Lower lobe of right lung (tissue), 2 donors: ENCODE results near the gene MGAT5. TPM values are rescaled to one million over a fixed set of nuclear protein-coding genes. Genes with fewer than 3 reads are reported as not detected.

Source experiments
- ATAC-seq, 2 donors: fragments of 200-7000 bp; cut with Tn5 transposase; one replicate each; pipeline ENCODE4 v1.9.1; 2020 to 2022; ENCODE audit warnings: mild to moderate bottlenecking in 2 of 2, moderate library complexity in 2 of 2
- DNase-seq: peaks from one replicate; pipeline ENCODE4 v3.0.0-alpha.2; 2020
- H3K27ac ChIP-seq: fragments of 200-600 bp; one replicate; pipeline ENCODE4 v1.8.0; 2022
- H3K27me3 ChIP-seq: fragments of 200-600 bp; one replicate; pipeline ENCODE4 v1.8.0; 2022; ENCODE audit warnings: low read depth
- H3K36me3 ChIP-seq: fragments of 200-600 bp; one replicate; pipeline ENCODE4 v1.8.0; 2022; ENCODE audit warnings: mild to moderate bottlenecking
- H3K4me1 ChIP-seq: fragments of 200-600 bp; one replicate; pipeline ENCODE4 v1.8.0; 2022
- H3K4me3 ChIP-seq: fragments of 200-600 bp; one replicate; pipeline ENCODE4 v1.8.0; 2022; ENCODE audit warnings: mild to moderate bottlenecking
- H3K9me3 ChIP-seq: fragments of 200-600 bp; one replicate; pipeline ENCODE4 v1.8.0; 2022
- CTCF ChIP-seq: fragments of 200-600 bp; IDR thresholded peaks from one replicate; pipeline ENCODE4 v1.8.0; 2022; ENCODE audit warnings: antibody characterized with exemption, mild to moderate bottlenecking
- intact Hi-C: fragments of 100-400 bp; cut with DNase I; formaldehyde crosslinking; loops from one replicate; pipeline ENCODE4 v1.11.0; 2022
- total RNA-seq: library from RNA; stranded (reverse); fragmentation: NEBNext Ultra II Directional; extraction: Animal tissue kit (Norgen Biotek cat#: 25700); gene quantifications from one replicate; pipeline ENCODE4 v1.2.1, GENCODE V29; 2021
- donor health status: DM: no; HTN: yes; CAD: no; lungs with severe emphysema.

The MGAT5 gene
- total RNA-seq, 1 donor from 2014 or later: 61.7 TPM

DNA sequence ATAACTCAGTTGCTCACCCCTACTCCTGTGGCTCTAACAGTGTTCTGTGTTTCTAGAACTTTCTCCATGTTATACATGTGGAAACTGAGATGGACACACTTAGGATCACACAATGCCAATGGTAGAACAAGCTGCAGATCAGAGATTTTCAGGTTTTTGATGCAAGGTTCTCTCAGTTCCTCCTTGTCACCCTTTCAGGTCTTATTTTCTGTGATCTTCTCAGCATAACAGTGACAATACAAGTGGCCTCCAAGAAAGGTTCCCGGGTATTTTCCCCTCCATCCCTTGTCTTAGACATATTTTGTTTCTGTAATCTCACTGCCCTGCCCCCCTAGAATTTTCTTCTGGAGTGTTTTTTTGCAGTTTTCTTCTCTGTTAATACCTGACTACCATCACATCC lies 6.2 kb upstream of the MGAT5 start:
- H3K4me3 ChIP-seq: no peak overlapping the region
- H3K36me3 ChIP-seq: no peaks in the 10 kb centered on the region
- intact Hi-C loops: no loop called here
- H3K9me3 ChIP-seq: no peaks in the 10 kb centered on the region
- TF ChIP-seq CTCF: no peak
- DNase-seq: no peak
- no peak for ATAC-seq
- peaks cover 37% of the 10 kb centered on the region for H3K4me1 ChIP-seq
- H3K27me3 ChIP-seq: no peaks in the 10 kb centered on the region
- H3K27ac ChIP-seq: no peak overlapping the region

DNA sequence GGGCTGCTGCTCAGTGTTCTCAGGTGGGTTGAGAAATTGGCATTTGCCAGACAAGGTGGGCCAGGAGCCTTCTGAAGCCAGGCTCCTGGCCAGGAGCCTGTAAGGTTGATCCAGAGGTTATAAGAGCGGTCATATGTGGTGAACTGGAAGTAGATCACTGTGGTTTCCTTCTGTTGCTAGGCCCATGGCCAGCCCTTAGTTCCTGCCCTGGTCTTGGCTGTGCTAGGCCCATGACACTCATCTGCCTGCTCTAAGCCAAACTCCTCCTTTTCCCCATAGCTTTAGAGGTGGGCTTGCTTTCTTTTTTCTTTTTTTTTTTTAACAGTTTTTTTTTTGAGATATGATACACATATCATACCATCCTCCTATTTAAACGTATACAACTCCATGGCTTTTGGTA lies 5.0 kb upstream of the MGAT5 start:
- peaks cover 46% of the 10 kb centered on the region for H3K4me1 ChIP-seq
- H3K36me3 ChIP-seq: no peaks in the 10 kb centered on the region
- intact Hi-C loops: no loop called here
- no peaks in the 10 kb centered on the region for H3K27me3 ChIP-seq
- DNase-seq: no peak
- no peaks in the 10 kb centered on the region for H3K9me3 ChIP-seq
- no peak overlapping the region for H3K4me3 ChIP-seq
- no peak for ATAC-seq
- no peak for TF ChIP-seq CTCF
- no peak overlapping the region for H3K27ac ChIP-seq

DNA sequence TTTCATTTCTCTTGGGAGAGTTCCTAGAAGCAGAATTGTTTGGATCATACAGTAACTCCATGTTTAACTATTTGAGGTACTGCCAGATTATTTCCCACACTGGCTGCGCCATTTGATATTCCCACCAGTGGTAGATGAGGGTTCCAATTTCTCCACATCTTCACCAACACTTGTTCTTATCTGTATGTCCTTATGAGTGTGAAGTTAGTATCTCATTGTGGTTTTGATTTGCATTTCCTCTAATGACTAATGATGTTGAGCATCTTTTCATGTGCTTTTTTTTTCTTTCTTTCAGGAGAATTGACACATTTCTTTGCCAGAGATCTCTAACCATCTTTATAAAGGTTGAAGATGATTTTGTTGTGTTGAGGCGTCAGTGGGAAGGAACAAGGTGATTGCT lies 4.1 kb upstream of the MGAT5 start:
- H3K27me3 ChIP-seq: no peaks in the 10 kb centered on the region
- ATAC-seq (no peak), DNase-seq (no peak)
- H3K9me3 ChIP-seq: no peaks in the 10 kb centered on the region
- no peak overlapping the region for H3K4me3 ChIP-seq
- H3K36me3 ChIP-seq: peaks cover 5% of the 10 kb centered on the region
- H3K27ac ChIP-seq: no peak overlapping the region
- TF ChIP-seq CTCF: no peak
- peaks cover 53% of the 10 kb centered on the region for H3K4me1 ChIP-seq
- intact Hi-C loops: no loop called here

DNA sequence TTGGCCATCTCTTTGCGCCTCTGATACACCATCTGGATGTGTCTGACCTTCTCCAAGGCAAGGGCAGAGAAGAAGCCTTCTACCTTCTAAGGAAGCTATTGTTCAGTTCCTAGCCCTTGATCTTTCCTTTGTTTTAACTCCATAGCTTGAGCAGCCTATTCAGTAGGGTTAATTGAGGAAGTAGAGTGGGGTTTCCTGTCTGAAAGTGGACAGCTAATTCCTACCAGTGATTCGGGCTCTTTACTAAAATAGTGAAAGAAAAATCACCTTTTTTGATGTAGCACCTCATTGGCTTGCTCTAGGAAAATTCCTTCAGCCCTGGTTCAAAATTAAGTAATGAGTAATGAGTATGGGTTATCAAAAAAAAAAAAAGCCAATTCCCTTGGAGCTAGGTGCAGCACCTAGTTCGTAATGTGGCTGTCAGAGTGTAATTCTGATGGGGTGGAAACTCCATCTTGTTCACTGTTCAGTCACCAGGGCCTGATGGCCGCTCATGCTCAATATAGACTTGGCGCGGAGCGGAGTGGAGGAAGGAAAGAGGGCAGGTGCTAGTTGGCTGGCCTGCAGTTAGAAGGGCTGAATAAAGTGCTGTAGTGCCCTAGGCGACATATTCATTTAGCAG lies 2.9 kb upstream of the MGAT5 start:
- Histone ChIP-seq H3K4me1 (peaks cover 41% of the 10 kb centered on the region), H3K9me3 (no peaks in the 10 kb centered on the region), H3K27me3 (no peaks in the 10 kb centered on the region), H3K4me3 (no peak overlapping the region), H3K36me3 (peaks cover 5% of the 10 kb centered on the region), H3K27ac (no peak overlapping the region)
- no peak for ATAC-seq
- no peak for DNase-seq
- TF ChIP-seq CTCF: no peak
- intact Hi-C loops: no loop called here

- no peaks in the 10 kb centered on the region for H3K9me3 ChIP-seq
- H3K4me3 ChIP-seq: no peak overlapping the region
- no peak for TF ChIP-seq CTCF
- peaks cover 37% of the 10 kb centered on the region for H3K4me1 ChIP-seq
- H3K36me3 ChIP-seq: peaks cover 5% of the 10 kb centered on the region
- no peak overlapping the region for H3K27ac ChIP-seq
- intact Hi-C loops: no loop called here
- ATAC-seq (peak in 1 of 2 donors; percentile 14), DNase-seq (no peak)
- no peaks in the 10 kb centered on the region for H3K27me3 ChIP-seq
Measured at GRCh38 chr2:134252092-134252750, 1.7 kb upstream of the MGAT5 start.
